Activated naive CD8-positive, alpha-beta T cell treated with anti-CD3 and anti-CD28 coated beads, Interleukin-2, amount 10 ng/mL, durations not matched to agents 7 days and 5 days (primary cell): ENCODE measurements around the gene C4A. TPM values are rescaled to one million over a fixed set of nuclear protein-coding genes. Genes with fewer than 3 reads are reported as not detected.
"Not testable (repeated sequence)": the region's sequence is repeated elsewhere in the genome, so short reads cannot be mapped to it uniquely, and the experiment has no call there.

Experiments used
- ATAC-seq: fragments of 150-1000 bp; cut with Tn5 transposase; one replicate; pipeline ENCODE4 v1.10.0; 2021; ENCODE audit warnings: low read depth, moderate library complexity
- POLR2A ChIA-PET: fragments of 350-600 bp; sonication (Branson Sonifier 250); formaldehyde crosslinking; loops from one replicate; lab custom pipeline; 2021; ENCODE audit warnings: antibody characterized with exemption; lab: Charles Lee
- DNase-seq: peaks from one replicate; pipeline ENCODE4 v3.0.0; 2021
- H3K27ac Mint-ChIP-seq: one replicate; pipeline ENCODE4 v1.8.0; 2022; ENCODE audit warnings: mild to moderate bottlenecking, mixed read lengths
- H3K27me3 Mint-ChIP-seq: one replicate; pipeline ENCODE4 v1.8.0; 2022; ENCODE audit warnings: mild to moderate bottlenecking, moderate library complexity, mixed read lengths
- H3K36me3 Mint-ChIP-seq: one replicate; pipeline ENCODE4 v1.8.0; 2021; ENCODE audit warnings: mild to moderate bottlenecking, mixed read lengths
- H3K4me1 Mint-ChIP-seq: one replicate; pipeline ENCODE4 v1.8.0; 2021; ENCODE audit warnings: mixed read lengths
- H3K4me3 Mint-ChIP-seq: one replicate; pipeline ENCODE4 v1.8.0; 2022; ENCODE audit warnings: mild to moderate bottlenecking, moderate library complexity, mixed read lengths
- H3K9me3 Mint-ChIP-seq: one replicate; pipeline ENCODE4 v1.8.0; 2021; ENCODE audit warnings: mixed read lengths
- total RNA-seq, 2 experiments: library from RNA; stranded (reverse); gene quantifications; one replicate each; pipeline ENCODE4 v1.2.3, GENCODE V29; 2021

Gene C4A
- total RNA-seq, 2 experiments from 2014 or later = 3.4 to 6.7 TPM

DNA sequence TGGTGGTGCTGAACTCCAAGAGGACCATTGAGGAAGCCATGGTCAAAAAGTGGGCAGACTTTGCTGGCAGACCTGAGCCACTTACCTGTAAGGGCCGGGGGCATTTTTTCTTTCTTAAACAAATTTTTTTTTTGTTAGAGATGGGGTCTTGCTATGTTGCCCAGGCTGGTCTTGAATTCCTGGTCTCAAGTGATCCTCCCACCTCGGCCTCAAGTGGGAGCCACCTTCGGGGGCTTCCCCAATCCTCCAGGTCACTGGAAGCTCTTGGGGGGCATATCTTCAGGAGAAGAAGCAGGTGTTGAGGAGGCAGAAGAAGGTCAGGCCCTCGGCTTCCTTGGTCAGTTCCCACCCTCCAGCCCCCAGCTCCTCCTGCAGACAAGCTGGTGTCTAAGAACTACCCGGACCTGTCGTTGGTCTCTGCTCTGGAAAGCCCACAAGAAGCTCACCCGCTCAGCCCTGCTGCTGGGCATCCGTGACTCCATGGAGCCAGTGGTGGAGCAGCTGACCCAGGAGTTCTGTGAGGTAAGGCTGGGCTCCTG lies 24.2 kb downstream of the C4A start:
- H3K9me3 Mint-ChIP-seq, POLR2A ChIA-PET, ATAC-seq, H3K4me1 Mint-ChIP-seq, H3K36me3 Mint-ChIP-seq, DNase-seq, H3K4me3 Mint-ChIP-seq, H3K27ac Mint-ChIP-seq, H3K27me3 Mint-ChIP-seq: not testable (repeated sequence)

DNA sequence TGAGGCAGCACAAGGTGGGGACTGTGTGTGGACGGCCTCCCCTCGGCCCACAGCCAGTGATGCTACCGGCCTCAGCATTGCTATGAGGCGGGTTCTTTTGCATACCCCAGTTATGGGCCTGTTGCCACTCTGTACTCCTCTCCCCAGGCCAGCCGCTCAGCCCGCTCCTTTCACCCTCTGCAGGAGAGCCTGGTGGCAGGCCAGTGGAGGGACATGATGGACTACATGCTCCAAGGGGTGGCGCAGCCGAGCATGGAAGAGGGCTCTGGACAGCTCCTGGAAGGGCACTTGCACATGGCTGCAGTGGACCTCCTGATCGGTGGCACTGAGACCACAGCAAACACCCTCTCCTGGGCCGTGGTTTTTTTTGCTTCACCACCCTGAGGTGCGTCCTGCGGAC lies 25.2 kb downstream of the C4A start:
- H3K27ac Mint-ChIP-seq, H3K4me1 Mint-ChIP-seq, H3K4me3 Mint-ChIP-seq, POLR2A ChIA-PET, H3K36me3 Mint-ChIP-seq, ATAC-seq, DNase-seq, H3K9me3 Mint-ChIP-seq, H3K27me3 Mint-ChIP-seq: not testable (repeated sequence)

DNA sequence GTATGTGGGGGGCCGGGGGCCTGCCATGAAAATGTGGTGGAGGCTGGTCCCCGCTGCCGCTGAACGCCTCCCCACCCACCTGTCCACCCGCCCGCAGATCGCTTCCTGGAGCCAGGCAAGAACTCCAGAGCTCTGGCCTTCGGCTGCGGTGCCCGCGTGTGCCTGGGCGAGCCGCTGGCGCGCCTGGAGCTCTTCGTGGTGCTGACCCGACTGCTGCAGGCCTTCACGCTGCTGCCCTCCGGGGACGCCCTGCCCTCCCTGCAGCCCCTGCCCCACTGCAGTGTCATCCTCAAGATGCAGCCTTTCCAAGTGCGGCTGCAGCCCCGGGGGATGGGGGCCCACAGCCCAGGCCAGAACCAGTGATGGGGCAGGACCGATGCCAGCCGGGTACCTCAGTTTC lies 26.2 kb downstream of the C4A start:
- ATAC-seq, H3K27me3 Mint-ChIP-seq, H3K27ac Mint-ChIP-seq, H3K9me3 Mint-ChIP-seq, POLR2A ChIA-PET, H3K36me3 Mint-ChIP-seq, H3K4me3 Mint-ChIP-seq, DNase-seq, H3K4me1 Mint-ChIP-seq: not testable (repeated sequence)

DNA sequence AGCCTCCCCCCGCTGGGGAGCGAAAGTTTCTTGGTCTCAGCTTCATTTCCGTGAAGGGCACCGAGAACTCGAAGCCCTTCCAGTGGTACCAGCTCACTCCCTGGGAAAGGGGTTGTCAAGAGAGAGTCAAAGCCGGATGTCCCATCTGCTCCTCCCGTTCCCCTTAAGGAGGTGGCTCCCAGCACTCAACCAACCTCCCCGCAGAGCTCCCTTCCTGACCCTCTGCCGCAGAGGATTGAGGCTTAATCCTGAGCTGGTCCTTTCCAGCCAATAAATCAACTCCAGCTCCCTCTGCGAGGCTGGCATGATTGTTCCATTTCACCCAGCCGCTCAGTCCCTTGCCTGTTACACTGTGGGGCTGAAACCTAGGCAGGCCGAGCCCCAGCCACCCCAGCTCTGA lies 26.8 kb downstream of the C4A start:
- ATAC-seq, H3K36me3 Mint-ChIP-seq, H3K27me3 Mint-ChIP-seq, DNase-seq, H3K9me3 Mint-ChIP-seq, H3K4me1 Mint-ChIP-seq, H3K27ac Mint-ChIP-seq, POLR2A ChIA-PET, H3K4me3 Mint-ChIP-seq: not testable (repeated sequence)

DNA sequence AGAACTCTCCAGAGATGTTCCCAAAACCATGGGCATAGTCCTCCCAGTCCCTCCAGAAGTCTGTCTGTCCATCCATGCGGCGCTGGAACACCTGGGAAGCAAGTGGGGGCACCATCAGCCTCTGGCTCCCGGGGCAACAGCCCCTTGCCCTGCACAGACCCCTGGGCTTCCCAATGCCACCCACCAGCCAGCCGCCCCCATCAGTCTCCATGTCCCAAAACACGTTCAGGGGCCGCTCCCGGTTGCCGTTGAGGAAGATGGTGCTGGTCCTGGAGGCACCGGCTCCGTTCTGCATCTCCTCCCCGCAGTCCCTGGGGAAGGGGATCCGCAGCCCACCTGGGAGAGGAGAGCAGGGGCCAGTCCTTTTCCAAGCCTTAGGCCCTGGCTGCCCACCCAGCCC lies 27.7 kb downstream of the C4A start:
- POLR2A ChIA-PET = not testable (repeated sequence)

DNA sequence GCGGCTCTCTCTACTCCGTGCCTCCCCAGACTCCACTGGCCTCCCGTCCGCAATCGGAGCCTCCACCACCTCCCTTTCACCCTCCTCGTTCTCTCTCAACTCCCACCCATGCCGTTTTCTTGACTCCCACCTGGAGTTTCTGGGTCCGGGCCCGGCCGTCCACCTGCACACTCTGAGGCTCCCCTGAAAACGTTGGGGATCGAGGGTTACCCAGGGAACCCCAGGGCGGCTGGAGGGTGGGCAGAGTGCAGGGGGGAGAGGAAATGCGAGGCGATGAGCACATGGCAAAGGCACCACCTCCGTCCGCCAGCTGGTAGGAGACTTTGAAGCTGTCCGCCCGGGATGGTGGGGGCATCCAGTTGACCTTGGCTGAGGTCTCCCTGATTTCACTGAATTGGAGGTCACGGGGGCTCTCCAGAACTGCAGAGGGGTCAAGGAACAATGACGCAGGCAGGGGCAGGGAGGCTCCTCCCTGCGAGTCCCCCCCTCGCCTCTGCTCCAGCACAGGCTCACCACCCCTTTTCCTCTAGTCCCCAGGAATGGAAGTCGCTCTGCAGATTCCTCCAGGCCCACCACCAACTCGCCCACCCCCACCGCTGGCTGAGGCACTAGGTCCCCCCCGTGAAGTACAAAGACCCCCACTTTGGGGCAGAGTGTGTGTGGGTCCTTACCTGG lies 29.1 kb downstream of the C4A start:
- H3K9me3 Mint-ChIP-seq, H3K27ac Mint-ChIP-seq, H3K4me3 Mint-ChIP-seq, ATAC-seq, H3K27me3 Mint-ChIP-seq, DNase-seq, POLR2A ChIA-PET, H3K4me1 Mint-ChIP-seq, H3K36me3 Mint-ChIP-seq: not testable (repeated sequence)

More for the DNA sequence above, 27.7 kb downstream of the C4A start:
- not testable (repeated sequence) for H3K4me3 Mint-ChIP-seq, H3K9me3 Mint-ChIP-seq, DNase-seq, H3K36me3 Mint-ChIP-seq, H3K27me3 Mint-ChIP-seq, H3K4me1 Mint-ChIP-seq, H3K27ac Mint-ChIP-seq, ATAC-seq

DNA sequence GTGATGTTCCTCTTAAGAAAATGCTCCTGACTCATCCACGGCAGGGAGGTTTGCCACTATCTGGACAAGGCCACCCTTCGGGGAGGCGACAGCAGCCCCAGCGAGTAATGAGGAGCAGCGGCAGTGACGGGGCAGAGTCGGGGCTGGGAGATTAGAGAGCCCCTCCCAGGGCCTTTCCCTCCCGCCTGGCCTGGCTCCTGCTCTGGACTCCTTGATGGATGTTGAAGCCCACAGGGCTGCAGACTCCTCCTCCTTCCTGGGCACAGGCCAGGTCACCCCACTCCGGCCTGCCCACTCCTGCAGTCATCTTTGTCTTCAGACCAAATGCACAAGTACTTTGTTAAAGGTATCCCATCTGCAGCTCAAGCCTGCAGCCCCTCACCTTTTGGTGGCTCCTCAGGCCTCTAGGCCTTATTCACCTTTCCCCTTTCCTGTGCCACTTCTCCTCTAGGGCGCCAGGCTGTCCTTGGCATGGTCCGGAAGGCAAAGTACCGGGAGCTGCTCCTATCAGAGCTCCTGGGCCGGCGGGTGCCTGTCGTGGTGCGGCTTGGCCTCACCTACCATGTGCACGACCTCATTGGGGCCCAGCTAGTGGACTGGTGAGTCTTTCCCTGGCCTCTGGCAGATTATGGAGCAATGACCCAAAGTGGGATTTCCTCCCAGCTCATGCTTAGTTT lies 31.2 kb downstream of the C4A start:
- POLR2A ChIA-PET, H3K4me1 Mint-ChIP-seq, ATAC-seq, H3K27me3 Mint-ChIP-seq, H3K36me3 Mint-ChIP-seq, H3K9me3 Mint-ChIP-seq, H3K27ac Mint-ChIP-seq, H3K4me3 Mint-ChIP-seq, DNase-seq: not testable (repeated sequence)

DNA sequence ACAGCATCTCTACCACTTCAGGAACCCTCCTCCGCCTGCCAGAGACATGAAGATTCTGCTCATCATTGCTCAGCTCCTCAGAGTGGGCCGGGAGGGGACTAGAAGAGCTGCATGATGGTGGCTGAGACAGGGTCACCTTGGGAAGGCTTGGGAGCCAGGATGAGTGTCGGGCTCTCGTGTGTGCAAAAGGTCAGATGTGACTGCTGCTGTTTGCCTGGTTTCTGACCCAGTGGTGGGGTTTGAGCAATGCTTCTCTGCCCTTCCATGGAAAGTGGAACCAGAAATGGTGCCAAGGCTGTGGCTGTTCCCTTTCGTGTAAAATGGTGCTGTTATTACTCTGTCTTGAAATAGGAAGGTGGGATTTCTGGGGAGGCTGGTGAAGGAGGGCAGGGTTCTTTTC lies 31.9 kb downstream of the C4A start:
- H3K27ac Mint-ChIP-seq, H3K4me3 Mint-ChIP-seq, H3K4me1 Mint-ChIP-seq, H3K27me3 Mint-ChIP-seq, H3K9me3 Mint-ChIP-seq, ATAC-seq, DNase-seq, POLR2A ChIA-PET, H3K36me3 Mint-ChIP-seq: not testable (repeated sequence)

DNA sequence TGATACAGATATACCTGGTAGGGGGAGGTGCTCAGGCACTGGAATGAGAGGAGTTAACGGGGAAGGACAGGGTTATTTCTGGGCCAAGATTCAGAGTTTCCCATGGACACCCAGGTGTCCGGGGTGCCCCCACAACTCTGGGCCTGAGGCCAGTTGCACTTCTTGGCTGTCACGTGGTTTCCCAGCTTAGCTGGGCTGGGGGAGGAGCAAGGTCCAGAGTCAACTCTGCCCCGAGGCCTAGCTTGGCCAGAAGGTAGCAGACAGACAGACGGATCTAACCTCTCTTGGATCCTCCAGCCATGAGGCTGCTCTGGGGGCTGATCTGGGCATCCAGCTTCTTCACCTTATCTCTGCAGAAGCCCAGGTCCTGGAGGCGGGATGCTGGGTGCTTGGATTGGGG lies 32.7 kb downstream of the C4A start, which contains the start of gene C4B:
Gene C4B, plus strand, starts transcription at position 249 of the 400 bp plus-strand sequence. Its CDS starts 51 bp downstream, at position 300.
- POLR2A ChIA-PET, H3K9me3 Mint-ChIP-seq: not testable (repeated sequence)

DNA sequence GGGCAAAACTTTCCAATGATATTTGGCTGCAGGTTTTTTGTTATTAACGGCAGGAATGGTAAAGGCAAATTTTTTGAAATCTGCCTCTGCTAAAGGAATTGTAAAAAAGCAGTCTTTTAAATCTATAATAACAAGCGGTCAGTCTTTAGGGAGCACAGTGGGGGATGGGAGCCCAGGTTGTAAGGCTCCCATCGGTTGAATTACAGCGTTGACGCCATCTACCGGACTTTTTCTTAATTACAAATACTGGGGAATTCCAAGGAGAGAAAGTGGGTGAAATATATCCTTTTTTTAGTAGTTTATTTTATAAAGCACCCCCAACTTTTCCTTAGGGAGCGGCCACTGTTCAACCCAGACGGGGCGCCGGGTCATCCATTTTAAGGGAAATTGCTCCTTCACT lies 40.2 kb downstream of the C4A start:
- H3K27me3 Mint-ChIP-seq, DNase-seq, H3K36me3 Mint-ChIP-seq, ATAC-seq, H3K4me3 Mint-ChIP-seq, POLR2A ChIA-PET, H3K4me1 Mint-ChIP-seq, H3K9me3 Mint-ChIP-seq, H3K27ac Mint-ChIP-seq: not testable (repeated sequence)

More for the DNA sequence above, 32.7 kb downstream of the C4A start, which contains the start of gene C4B:
- H3K4me1 Mint-ChIP-seq, H3K27me3 Mint-ChIP-seq, ATAC-seq, DNase-seq, H3K4me3 Mint-ChIP-seq, H3K27ac Mint-ChIP-seq, H3K36me3 Mint-ChIP-seq: not testable (repeated sequence)

DNA sequence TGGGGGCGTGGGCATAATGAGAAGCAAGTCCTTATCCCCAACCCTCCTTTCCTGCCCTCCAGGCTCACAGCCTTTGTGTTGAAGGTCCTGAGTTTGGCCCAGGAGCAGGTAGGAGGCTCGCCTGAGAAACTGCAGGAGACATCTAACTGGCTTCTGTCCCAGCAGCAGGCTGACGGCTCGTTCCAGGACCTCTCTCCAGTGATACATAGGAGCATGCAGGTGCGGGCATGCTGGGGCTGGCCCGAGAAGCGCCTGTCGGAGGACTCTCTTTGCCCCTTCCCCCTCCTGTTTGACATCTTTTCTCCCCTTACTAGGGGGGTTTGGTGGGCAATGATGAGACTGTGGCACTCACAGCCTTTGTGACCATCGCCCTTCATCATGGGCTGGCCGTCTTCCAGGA lies 46.8 kb downstream of the C4A start:
- ATAC-seq, H3K4me1 Mint-ChIP-seq: not testable (repeated sequence)

DNA sequence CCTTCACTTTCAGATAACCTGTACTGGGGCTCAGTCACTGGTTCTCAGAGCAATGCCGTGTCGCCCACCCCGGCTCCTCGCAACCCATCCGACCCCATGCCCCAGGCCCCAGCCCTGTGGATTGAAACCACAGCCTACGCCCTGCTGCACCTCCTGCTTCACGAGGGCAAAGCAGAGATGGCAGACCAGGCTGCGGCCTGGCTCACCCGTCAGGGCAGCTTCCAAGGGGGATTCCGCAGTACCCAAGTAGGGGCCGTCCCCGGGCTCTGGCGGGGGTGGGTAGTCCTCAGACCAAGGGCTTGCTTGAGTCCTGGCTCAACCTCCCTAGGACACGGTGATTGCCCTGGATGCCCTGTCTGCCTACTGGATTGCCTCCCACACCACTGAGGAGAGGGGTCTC lies 47.7 kb downstream of the C4A start:
- H3K9me3 Mint-ChIP-seq, ATAC-seq, DNase-seq, H3K4me1 Mint-ChIP-seq, H3K4me3 Mint-ChIP-seq, H3K27ac Mint-ChIP-seq, H3K27me3 Mint-ChIP-seq, H3K36me3 Mint-ChIP-seq, POLR2A ChIA-PET: not testable (repeated sequence)

More for the DNA sequence above, 46.8 kb downstream of the C4A start:
- H3K4me3 Mint-ChIP-seq, DNase-seq, POLR2A ChIA-PET, H3K27ac Mint-ChIP-seq, H3K9me3 Mint-ChIP-seq, H3K36me3 Mint-ChIP-seq, H3K27me3 Mint-ChIP-seq: not testable (repeated sequence)

DNA sequence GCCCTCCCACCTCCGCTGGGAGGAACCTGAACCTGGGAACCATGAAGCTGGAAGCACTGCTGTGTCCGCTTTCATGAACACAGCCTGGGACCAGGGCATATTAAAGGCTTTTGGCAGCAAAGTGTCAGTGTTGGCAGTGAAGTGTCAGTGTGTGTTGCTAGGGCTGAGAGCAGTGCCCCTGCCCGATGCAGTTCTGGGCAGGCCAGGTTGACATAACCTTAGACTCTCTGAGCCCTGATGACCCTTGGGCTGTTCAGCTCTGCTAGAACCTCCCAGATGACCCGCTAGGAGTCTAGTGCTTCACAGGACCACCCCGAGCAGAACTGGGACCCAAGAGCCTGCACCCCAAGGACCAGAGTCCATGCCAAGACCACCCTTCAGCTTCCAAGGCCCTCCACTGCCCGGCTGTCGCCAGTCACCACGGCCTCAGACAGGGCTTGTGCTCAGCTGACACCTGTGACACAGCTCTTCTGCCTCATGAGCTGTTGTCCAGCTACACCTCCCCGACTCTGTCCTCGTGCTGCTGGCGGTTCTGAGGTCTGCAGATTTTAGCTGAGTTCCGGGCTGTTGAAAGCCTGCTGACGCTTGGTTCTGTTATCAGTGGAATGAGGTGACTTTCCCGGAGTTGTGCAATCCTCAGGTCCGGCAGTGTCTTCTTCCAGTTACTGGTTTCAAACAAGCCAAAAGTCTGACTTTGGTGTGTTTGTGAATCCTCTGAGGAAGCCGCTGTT lies 53.6 kb downstream of the C4A start:
- H3K27ac Mint-ChIP-seq, POLR2A ChIA-PET, DNase-seq, H3K36me3 Mint-ChIP-seq, H3K4me3 Mint-ChIP-seq, H3K27me3 Mint-ChIP-seq, H3K4me1 Mint-ChIP-seq, H3K9me3 Mint-ChIP-seq, ATAC-seq: not testable (repeated sequence)
